Breast epithelium (tissue), 4 donors: ENCODE measurements around the gene USP46. TPM values are rescaled to one million over a fixed set of nuclear protein-coding genes. Genes with fewer than 3 reads are reported as not detected.

Experiments
- DNase-seq, 2 donors: peaks; one replicate each; pipeline ENCODE4 v3.0.0-alpha.2; 2019; ENCODE audit warnings: low spot score in 2 of 2
- H3K27ac ChIP-seq, 2 donors: fragments of 200-600 bp; sonication (generic) in 1 of 2; one replicate each; pipeline ENCODE4 v1.5.1; 2016 to 2019; ENCODE audit warnings: mild to moderate bottlenecking in 1 of 2
- H3K27me3 ChIP-seq, 2 donors: fragments of 200-600 bp; sonication (generic) in 1 of 2; one replicate each; pipeline versions ENCODE4 v1.5.1 to v1.6.0; 2017 to 2019; ENCODE audit warnings: control low read depth in 1 of 2, mild to moderate bottlenecking in 1 of 2
- H3K36me3 ChIP-seq: fragments of 200-600 bp; one replicate; pipeline ENCODE4 v1.5.1; 2019
- H3K4me1 ChIP-seq, 2 donors: fragments of 200-600 bp; sonication (generic); one replicate each; pipeline ENCODE4 v1.5.1; 2016 to 2019; ENCODE audit warnings: control low read depth in 1 of 2
- H3K4me3 ChIP-seq, 3 donors: fragments of 200-600 bp; sonication (generic); 1 replicate in 2 of 3; 2 replicates in 1 of 3; pipeline ENCODE4 v1.5.1; 2016 to 2019; ENCODE audit warnings: mild to moderate bottlenecking in 3 of 3, moderate library complexity in 2 of 3
- H3K9me3 ChIP-seq, 2 donors: fragments of 200-600 bp; sonication (generic) in 1 of 2; one replicate each; pipeline ENCODE4 v1.5.1; 2016 to 2019; ENCODE audit warnings: control low read depth in 1 of 2
- POLR2A ChIP-seq: fragments of 450-650 bp; IDR thresholded peaks from one replicate; pipeline ENCODE4 v1.6.1; 2016; ENCODE audit warnings: antibody characterized with exemption, mild to moderate bottlenecking, moderate library complexity
- POLR2AphosphoS5 ChIP-seq, 3 donors: sonication (generic); formaldehyde crosslinking; IDR thresholded peaks; one replicate each; pipeline ENCODE4 v1.6.1; 2017; ENCODE audit warnings: antibody characterized with exemption in 3 of 3
- intact Hi-C: fragments of 100-400 bp; cut with DNase I; formaldehyde crosslinking; loops from one replicate; pipeline ENCODE4 v1.15.1; 2023; ENCODE audit warnings: low total_unique reads
- total RNA-seq, 3 donors: library from RNA; depleted of rRNA; stranded (reverse); fragments of >200 nt; gene quantifications; one replicate each; pipeline ENCODE4 v1.1.0, GENCODE V29; 2016
- TF ChIP-seq, protein P1 (sequence below), 3 donors: fragments of 450-650 bp; IDR thresholded peaks; one replicate each; pipeline ENCODE4 v1.5.1; 2016 to 2017; ENCODE audit warnings: antibody characterized with exemption in 3 of 3, mild to moderate bottlenecking in 3 of 3, moderate library complexity in 3 of 3

Gene USP46
- total RNA-seq, 3 donors from 2014 or later = 8.0 to 16.8 (median 14.1) TPM

DNA sequence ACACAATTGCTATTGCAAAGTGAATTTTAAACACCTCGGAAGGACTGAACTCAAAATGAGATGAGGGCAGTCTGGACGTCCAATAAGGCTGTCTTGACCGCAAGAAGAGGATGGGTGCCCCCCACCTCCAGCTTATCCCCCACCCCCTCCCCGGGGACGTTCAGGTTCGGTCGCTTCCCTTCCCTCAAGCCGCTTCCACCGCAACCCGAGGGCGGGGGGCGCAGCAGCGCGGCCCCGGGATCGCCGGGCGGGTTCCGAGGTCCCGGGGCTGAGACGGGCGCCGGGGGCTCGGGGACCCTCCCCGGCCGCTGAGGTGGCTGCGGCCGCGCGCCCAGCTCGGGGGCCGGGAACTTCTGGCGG, 480 bp downstream of the USP46 start:
- peak overlapping the region; percentile 95 to 96 for H3K27ac ChIP-seq
- no peaks in the 10 kb centered on the region for H3K27me3 ChIP-seq
- no peaks in the 10 kb centered on the region for H3K9me3 ChIP-seq
- H3K4me3 ChIP-seq = peak overlapping the region; percentile 77 to 92 (median 86)
- intact Hi-C loops = no loop called here
- H3K4me1 ChIP-seq = peaks cover 0 to 3% of the 10 kb centered on the region in 2 donors
- no peak for DNase-seq
- no peak for TF ChIP-seq POLR2AphosphoS5 (IDR thresholded peaks at IDR 0.05)
- TF ChIP-seq POLR2A = no peak
- TF ChIP-seq, protein P1, sequence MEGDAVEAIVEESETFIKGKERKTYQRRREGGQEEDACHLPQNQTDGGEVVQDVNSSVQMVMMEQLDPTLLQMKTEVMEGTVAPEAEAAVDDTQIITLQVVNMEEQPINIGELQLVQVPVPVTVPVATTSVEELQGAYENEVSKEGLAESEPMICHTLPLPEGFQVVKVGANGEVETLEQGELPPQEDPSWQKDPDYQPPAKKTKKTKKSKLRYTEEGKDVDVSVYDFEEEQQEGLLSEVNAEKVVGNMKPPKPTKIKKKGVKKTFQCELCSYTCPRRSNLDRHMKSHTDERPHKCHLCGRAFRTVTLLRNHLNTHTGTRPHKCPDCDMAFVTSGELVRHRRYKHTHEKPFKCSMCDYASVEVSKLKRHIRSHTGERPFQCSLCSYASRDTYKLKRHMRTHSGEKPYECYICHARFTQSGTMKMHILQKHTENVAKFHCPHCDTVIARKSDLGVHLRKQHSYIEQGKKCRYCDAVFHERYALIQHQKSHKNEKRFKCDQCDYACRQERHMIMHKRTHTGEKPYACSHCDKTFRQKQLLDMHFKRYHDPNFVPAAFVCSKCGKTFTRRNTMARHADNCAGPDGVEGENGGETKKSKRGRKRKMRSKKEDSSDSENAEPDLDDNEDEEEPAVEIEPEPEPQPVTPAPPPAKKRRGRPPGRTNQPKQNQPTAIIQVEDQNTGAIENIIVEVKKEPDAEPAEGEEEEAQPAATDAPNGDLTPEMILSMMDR (IDR thresholded peaks at IDR 0.05) = no peak
- H3K36me3 ChIP-seq = no peaks in the 10 kb centered on the region

DNA sequence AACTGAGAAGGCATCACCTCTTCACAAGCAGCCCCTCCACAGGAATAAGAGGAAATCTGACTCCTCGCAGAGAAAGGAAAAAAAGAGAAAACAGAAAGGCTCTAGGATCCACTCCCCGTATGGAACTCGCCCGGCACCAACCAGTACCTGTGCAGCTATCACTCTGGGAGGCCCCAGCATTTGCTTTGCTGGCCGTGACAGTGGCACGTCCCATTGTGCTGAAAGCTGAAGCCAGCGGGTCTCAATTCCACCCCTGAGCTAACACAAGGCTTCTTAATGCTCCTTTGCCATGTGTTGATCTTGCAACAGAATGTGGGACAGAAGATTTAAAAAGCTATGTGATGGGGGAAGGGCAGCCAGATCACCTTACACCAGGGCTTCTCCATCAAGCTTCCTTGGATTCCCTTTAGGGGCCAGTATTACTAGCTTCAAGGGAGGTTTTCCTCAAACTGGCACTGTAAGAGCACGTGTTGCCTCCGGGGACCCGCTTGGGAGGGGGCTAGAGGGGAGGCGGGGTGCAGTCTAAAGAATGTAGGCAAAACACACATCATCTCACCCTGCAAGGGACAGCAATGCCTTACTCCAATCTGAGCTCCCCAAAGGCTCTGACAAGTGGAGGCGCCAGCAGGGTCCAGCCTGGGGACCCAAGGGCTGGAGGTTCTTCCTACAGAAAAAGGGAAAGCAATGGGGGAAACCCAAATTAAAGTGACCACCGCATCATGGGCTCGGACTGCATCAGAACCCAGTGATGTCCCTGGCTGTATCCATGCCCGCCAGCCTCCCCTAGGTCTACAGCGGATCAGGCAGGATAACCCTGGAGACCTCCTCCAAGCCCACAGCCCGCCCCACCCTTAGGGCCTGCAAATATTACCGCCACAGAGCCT, 1.2 kb downstream of the USP46 start:
- peak overlapping the region; percentile 77 to 92 (median 86) for H3K4me3 ChIP-seq
- peaks cover 0 to 3% of the 10 kb centered on the region in 2 donors for H3K4me1 ChIP-seq
- no peaks in the 10 kb centered on the region for H3K9me3 ChIP-seq
- H3K36me3 ChIP-seq = no peaks in the 10 kb centered on the region
- H3K27ac ChIP-seq = peak overlapping the region; percentile 95 to 96
- intact Hi-C loops = no loop called here
- no peak for DNase-seq
- TF ChIP-seq POLR2A (no peak), POLR2AphosphoS5 (IDR thresholded peaks at IDR 0.05) (no peak)
- TF ChIP-seq, protein P1 (IDR thresholded peaks at IDR 0.05) = no peak
- no peaks in the 10 kb centered on the region for H3K27me3 ChIP-seq

DNA sequence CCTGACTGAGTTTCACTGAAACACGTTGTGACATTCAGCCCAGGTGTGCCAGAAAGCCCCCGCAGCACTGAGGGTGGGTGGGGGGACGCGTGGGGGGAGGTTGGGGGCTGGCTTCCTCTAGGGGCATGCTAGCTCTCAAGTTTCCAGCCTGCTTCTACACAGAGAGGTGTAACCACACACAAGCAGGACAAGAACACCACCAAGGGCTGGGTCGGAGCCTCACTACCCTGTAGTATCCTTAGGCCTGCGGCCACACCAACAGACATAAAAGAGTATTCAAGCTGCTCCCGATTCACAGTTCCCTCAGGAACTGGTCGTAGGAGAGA, 1.8 kb downstream of the USP46 start:
- H3K27me3 ChIP-seq = no peaks in the 10 kb centered on the region
- DNase-seq = no peak
- H3K9me3 ChIP-seq = no peaks in the 10 kb centered on the region
- peak overlapping the region in 2 of 3 donors; percentile 86 to 92 for H3K4me3 ChIP-seq
- H3K36me3 ChIP-seq = no peaks in the 10 kb centered on the region
- TF ChIP-seq POLR2AphosphoS5 (IDR thresholded peaks at IDR 0.05) (no peak), POLR2A (no peak)
- TF ChIP-seq, protein P1 (IDR thresholded peaks at IDR 0.05) = no peak
- peaks cover 0 to 3% of the 10 kb centered on the region in 2 donors for H3K4me1 ChIP-seq
- intact Hi-C loops = no loop called here
- peak overlapping the region; percentile 19 to 96 for H3K27ac ChIP-seq

DNA sequence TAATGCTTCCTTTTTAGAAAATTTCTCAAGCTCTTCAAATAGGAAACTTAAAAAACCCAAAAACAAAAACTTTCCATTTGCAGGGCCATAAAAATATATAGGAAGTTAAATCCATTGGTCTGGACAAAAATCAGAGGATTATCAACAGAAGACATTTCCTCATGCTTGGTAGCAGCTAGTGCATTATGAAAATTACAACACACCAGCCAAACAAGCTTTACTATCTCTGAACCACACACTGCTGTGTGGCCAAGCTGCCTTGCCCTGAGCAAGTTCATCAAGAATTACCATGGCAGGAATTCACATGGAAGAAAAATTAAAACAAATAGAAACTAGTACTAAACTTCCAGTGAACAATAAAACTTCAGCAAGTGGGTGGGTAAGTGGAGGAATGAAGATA, 3.6 kb downstream of the USP46 start:
- Histone ChIP-seq H3K9me3 (no peaks in the 10 kb centered on the region), H3K4me3 (no peak overlapping the region), H3K4me1 (peaks cover 0 to 3% of the 10 kb centered on the region in 2 donors), H3K36me3 (no peaks in the 10 kb centered on the region), H3K27me3 (no peaks in the 10 kb centered on the region), H3K27ac (peak overlapping the region; percentile 19 to 66)
- DNase-seq = peak in 1 of 2 donors; percentile 21
- TF ChIP-seq POLR2A (no peak), POLR2AphosphoS5 (IDR thresholded peaks at IDR 0.05) (no peak)
- TF ChIP-seq, protein P1 (IDR thresholded peaks at IDR 0.05) = no peak
- intact Hi-C loops = no loop called here

DNA sequence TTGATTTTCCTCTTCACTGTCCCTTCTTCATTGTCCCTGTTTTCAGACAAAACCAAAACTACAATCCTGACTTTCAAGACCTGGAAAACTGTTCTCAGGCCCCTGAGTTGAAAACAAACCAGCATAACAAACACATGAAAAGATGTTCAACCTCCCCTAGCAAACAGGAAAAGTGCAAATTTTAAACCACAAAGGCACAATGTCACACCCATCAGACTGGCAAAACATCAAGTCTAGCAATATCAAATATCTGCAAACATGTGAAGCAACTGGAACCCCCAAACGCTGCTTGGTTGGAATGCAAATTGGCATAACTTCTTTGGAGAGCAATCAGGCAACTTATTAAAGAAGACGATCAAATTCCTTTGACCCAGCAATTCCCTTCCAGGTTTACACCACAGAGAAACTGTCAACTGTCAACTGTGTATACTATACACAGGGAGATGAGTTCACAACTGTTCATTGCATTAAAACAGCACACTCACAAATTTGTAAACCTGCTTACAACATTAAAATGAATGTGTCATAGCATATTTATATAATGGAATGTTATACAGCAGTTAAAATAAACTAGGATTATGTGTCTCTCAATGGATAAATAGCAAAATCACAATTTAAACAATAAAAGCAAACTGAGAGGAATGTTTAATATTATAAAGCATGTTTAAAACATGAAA, 7.0 kb downstream of the USP46 start:
- no peaks in the 10 kb centered on the region for H3K27me3 ChIP-seq
- H3K27ac ChIP-seq = no peak overlapping the region
- TF ChIP-seq, protein P1 (IDR thresholded peaks at IDR 0.05) = no peak
- no peak for TF ChIP-seq POLR2A
- TF ChIP-seq POLR2AphosphoS5 (IDR thresholded peaks at IDR 0.05) = no peak
- no peaks in the 10 kb centered on the region for H3K36me3 ChIP-seq
- intact Hi-C loops = no loop called here
- H3K9me3 ChIP-seq = no peaks in the 10 kb centered on the region
- no peak overlapping the region for H3K4me3 ChIP-seq
- H3K4me1 ChIP-seq = peaks cover 0 to 3% of the 10 kb centered on the region in 2 donors
- DNase-seq = no peak
